Panc1 (cell line): Measurements from ENCODE around the gene CLK2.

Experiments
- POLR2AphosphoS5 ChIP-seq: IDR thresholded peaks from 2 replicates; pipeline ENCODE4 v1.6.1; 2012; ENCODE audit warnings: mild to moderate bottlenecking, low read depth, low read length, moderate library complexity
- SIN3A ChIP-seq: IDR thresholded peaks from 2 replicates; pipeline ENCODE4 v1.6.1; 2012; ENCODE audit warnings: low read depth, mild to moderate bottlenecking, low read length, moderate library complexity, borderline replicate concordance; ENCODE audit not compliant: insufficient read depth
- TCF7L2 ChIP-seq: IDR thresholded peaks from 2 replicates; pipeline ENCODE4 v1.6.1; 2011; ENCODE audit warnings: mild to moderate bottlenecking, low read depth, low read length, inconsistent platforms
- TF ChIP-seq, protein P1 (sequence below): fragments of 450-650 bp; IDR thresholded peaks from 2 replicates; pipeline ENCODE4 v1.5.1; 2017; ENCODE audit warnings: mild to moderate bottlenecking
- TF ChIP-seq, protein P2 (sequence below), 2 experiments: IDR thresholded peaks; 2 replicates each; pipeline ENCODE4 v1.6.1; 2011 to 2012; ENCODE audit warnings: low read depth in 2 of 2, control low read depth in 1 of 2, low read length in 1 of 2, mild to moderate bottlenecking in 1 of 2, moderate library complexity in 1 of 2; ENCODE audit not compliant: insufficient read depth in 1 of 2

DNA sequence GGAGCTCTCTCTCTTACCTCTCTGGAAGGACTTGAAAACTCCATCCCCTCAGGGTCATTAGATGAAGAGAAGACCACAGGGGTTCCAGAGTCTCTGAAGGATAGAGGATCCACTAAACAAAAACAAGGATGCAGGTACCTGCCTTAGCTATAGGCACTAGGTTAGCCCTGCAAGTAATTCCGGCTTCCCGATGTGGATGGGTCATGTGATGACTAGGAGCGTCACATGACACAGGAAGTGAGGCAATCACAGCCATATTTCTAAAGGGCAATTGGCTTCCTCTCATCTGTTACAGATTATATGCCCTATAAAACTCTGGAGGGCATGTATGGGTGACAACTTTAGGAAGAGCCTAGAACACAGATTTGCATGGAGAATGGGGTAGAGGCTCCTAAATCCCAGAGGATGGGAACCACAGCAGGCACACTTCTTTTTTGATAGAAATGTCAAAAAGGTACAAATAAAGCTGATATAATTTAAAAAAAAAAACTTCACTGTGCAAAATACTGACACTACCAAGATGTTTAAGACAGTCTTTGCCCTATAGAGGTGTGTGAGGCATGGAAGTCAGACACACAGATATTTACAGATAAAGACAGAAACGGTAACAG, 32.1 kb downstream of the CLK2 start:
- TF ChIP-seq, protein P1, sequence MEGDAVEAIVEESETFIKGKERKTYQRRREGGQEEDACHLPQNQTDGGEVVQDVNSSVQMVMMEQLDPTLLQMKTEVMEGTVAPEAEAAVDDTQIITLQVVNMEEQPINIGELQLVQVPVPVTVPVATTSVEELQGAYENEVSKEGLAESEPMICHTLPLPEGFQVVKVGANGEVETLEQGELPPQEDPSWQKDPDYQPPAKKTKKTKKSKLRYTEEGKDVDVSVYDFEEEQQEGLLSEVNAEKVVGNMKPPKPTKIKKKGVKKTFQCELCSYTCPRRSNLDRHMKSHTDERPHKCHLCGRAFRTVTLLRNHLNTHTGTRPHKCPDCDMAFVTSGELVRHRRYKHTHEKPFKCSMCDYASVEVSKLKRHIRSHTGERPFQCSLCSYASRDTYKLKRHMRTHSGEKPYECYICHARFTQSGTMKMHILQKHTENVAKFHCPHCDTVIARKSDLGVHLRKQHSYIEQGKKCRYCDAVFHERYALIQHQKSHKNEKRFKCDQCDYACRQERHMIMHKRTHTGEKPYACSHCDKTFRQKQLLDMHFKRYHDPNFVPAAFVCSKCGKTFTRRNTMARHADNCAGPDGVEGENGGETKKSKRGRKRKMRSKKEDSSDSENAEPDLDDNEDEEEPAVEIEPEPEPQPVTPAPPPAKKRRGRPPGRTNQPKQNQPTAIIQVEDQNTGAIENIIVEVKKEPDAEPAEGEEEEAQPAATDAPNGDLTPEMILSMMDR = no peak
- TF ChIP-seq TCF7L2 (no peak), POLR2AphosphoS5 (peak; percentile 47; the same call in 1 of the 2 replicates), SIN3A (peak; percentile 80; the same call in 1 of the 2 replicates)
- TF ChIP-seq, protein P2, sequence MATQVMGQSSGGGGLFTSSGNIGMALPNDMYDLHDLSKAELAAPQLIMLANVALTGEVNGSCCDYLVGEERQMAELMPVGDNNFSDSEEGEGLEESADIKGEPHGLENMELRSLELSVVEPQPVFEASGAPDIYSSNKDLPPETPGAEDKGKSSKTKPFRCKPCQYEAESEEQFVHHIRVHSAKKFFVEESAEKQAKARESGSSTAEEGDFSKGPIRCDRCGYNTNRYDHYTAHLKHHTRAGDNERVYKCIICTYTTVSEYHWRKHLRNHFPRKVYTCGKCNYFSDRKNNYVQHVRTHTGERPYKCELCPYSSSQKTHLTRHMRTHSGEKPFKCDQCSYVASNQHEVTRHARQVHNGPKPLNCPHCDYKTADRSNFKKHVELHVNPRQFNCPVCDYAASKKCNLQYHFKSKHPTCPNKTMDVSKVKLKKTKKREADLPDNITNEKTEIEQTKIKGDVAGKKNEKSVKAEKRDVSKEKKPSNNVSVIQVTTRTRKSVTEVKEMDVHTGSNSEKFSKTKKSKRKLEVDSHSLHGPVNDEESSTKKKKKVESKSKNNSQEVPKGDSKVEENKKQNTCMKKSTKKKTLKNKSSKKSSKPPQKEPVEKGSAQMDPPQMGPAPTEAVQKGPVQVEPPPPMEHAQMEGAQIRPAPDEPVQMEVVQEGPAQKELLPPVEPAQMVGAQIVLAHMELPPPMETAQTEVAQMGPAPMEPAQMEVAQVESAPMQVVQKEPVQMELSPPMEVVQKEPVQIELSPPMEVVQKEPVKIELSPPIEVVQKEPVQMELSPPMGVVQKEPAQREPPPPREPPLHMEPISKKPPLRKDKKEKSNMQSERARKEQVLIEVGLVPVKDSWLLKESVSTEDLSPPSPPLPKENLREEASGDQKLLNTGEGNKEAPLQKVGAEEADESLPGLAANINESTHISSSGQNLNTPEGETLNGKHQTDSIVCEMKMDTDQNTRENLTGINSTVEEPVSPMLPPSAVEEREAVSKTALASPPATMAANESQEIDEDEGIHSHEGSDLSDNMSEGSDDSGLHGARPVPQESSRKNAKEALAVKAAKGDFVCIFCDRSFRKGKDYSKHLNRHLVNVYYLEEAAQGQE (IDR thresholded peaks at IDR 0.05; ENCODE audit: insufficient read depth in 1 of 2, low read depth in 2 of 2, low read length in 1 of 2) = no peak
